Left cardiac atrium (tissue), 4 donors: ENCODE data around the gene KLRC1. TPM values are rescaled to one million over a fixed set of nuclear protein-coding genes. Genes with fewer than 3 reads are reported as not detected.
"Not testable (repeated sequence)": the region's sequence is repeated elsewhere in the genome, so short reads cannot be mapped to it uniquely, and the experiment has no call there.

Source experiments
- ATAC-seq, 2 donors: fragments of 200-7000 bp; cut with Tn5 transposase; one replicate each; pipeline ENCODE4 v1.9.1; 2020; ENCODE audit warnings: mild to moderate bottlenecking in 2 of 2, moderate library complexity in 2 of 2
- DNase-seq: peaks from one replicate; pipeline ENCODE4 v3.0.0-alpha.2; 2020
- intact Hi-C, 2 donors: fragments of 100-400 bp; cut with DNase I; formaldehyde crosslinking; loops; one replicate each; pipeline versions ENCODE4 v1.14.1 to v1.15.1; 2022 to 2023
- total RNA-seq, 2 donors: library from RNA; stranded (reverse); fragmentation: NEBNext Ultra II Directional; extraction: Animal tissue kit (Norgen Biotek cat#: 25700); gene quantifications; one replicate each; pipeline ENCODE4 v1.2.1, GENCODE V29; 2021
- donor health status: DM: no; HTN: yes; CAD: no.
- donor health status: DM: no; HTN: yes; CAD: no; lungs with severe emphysema.
- donor health status: DM: yes; HTN: yes; CAD: no.
- donor health status: Dilated cardiomyopathy.

The KLRC1 gene
- total RNA-seq, 2 donors from 2014 or later = 0.27 TPM; not detected in 1

GRCh38 chr12:10425938-10426337, 27.2 kb downstream of the KLRC1 start:
- DNase-seq, ATAC-seq, intact Hi-C loops: not testable (repeated sequence)

GRCh38 chr12:10424260-10424899, 28.8 kb downstream of the KLRC1 start:
- intact Hi-C loops, DNase-seq, ATAC-seq: not testable (repeated sequence)

GRCh38 chr12:10422159-10422558, 31.0 kb downstream of the KLRC1 start:
- intact Hi-C loops, ATAC-seq, DNase-seq: not testable (repeated sequence)

- ATAC-seq, DNase-seq, intact Hi-C loops: not testable (repeated sequence)
Observed at GRCh38 chr12:10420334-10420733, 32.8 kb downstream of the KLRC1 start, which contains the start of gene KLRC3. Gene KLRC3, minus strand, starts transcription at chr12:10420595. Its CDS starts 45 bp downstream, at chr12:10420550.

GRCh38 chr12:10409392-10409791, 43.8 kb downstream of the KLRC1 start, which contains the start of gene KLRC4:
Gene KLRC4, minus strand, starts transcription at chr12:10409757. Its CDS starts 182 bp downstream, at chr12:10409575.
- DNase-seq (no peak), ATAC-seq (peak in 1 of 2 donors; percentile 44)
- intact Hi-C loops = no loop called here

- ATAC-seq (no peak), DNase-seq (no peak)
- intact Hi-C loops = no loop called here
Observed at GRCh38 chr12:10408842-10409241, 44.3 kb downstream of the KLRC1 start.

- DNase-seq (no peak), ATAC-seq (peak in 1 of 2 donors; percentile 71)
- intact Hi-C loops = no loop called here
Observed at GRCh38 chr12:10406725-10407124, 46.5 kb downstream of the KLRC1 start.

- ATAC-seq (no peak), DNase-seq (no peak)
- intact Hi-C loops = no loop called here
Observed at GRCh38 chr12:10405294-10405693, 47.9 kb downstream of the KLRC1 start.

GRCh38 chr12:10404798-10405197, 48.4 kb downstream of the KLRC1 start:
- ATAC-seq (no peak), DNase-seq (no peak)
- intact Hi-C loops = no loop called here

- DNase-seq = no peak
- ATAC-seq = no peak
- intact Hi-C loops = no loop called here
Observed at GRCh38 chr12:10400829-10401228, 52.3 kb downstream of the KLRC1 start.

- intact Hi-C loops = no loop called here
- ATAC-seq (no peak), DNase-seq (no peak)
Observed at GRCh38 chr12:10398168-10398567, 55.0 kb downstream of the KLRC1 start.

- ATAC-seq = no peak
- intact Hi-C loops = no loop called here
- DNase-seq = no peak
Observed at GRCh38 chr12:10397296-10397695, 55.9 kb downstream of the KLRC1 start.

- DNase-seq, intact Hi-C loops, ATAC-seq: not testable (repeated sequence)
Observed at GRCh38 chr12:10396176-10396575, 57.0 kb downstream of the KLRC1 start.

Other genes starting within 250 kb of the KLRC1 start
- 100 to 1,000 TPM; 167 to 280 TPM for gene GABARAPL1, start 240.5 kb downstream of the KLRC1 start, total RNA-seq
- gene KLRD1, start 145.5 kb downstream of the KLRC1 start, total RNA-seq = 1 to 10 TPM; 2.4 to 3.6 TPM
- 1 to 10 TPM in 1 of 2 donors, under 1 TPM in 1; 0.65 to 3.3 TPM for gene KLRK1, start 63.3 kb downstream of the KLRC1 start, total RNA-seq
- under 1 TPM in 1 of 2 donors, not detected in 1; 0.77 TPM for gene KLRC4, start 43.6 kb downstream of the KLRC1 start, total RNA-seq
- not detected for gene KLRC3, start 32.8 kb downstream of the KLRC1 start, total RNA-seq
- gene KLRC2, start 17.4 kb downstream of the KLRC1 start, total RNA-seq = not detected
- gene EIF2S3B, start 52.5 kb upstream of the KLRC1 start, total RNA-seq = under 1 TPM; 0.41 to 0.65 TPM
- 10 to 100 TPM; 13.6 to 18.4 TPM for gene MAGOHB, start 160.2 kb upstream of the KLRC1 start, total RNA-seq
- gene STYK1, start 220.7 kb upstream of the KLRC1 start, total RNA-seq = under 1 TPM in 1 of 2 donors, not detected in 1; 0.12 TPM